HepG2 (cell line): ENCODE data around the gene CMC1. TPM values are rescaled to one million over a fixed set of nuclear protein-coding genes. Genes with fewer than 3 reads are reported as not detected.
A peak's percentile ranks its signal among the peaks of the same experiment; 100 is the strongest.

ENCODE experiments used
- GTF3A ChIP-seq: sonication (generic); formaldehyde crosslinking; conservative IDR thresholded peaks from 2 replicates; pipeline ENCODE4 v1.4.0; 2020; ENCODE audit warnings: mild to moderate bottlenecking, missing genetic modification reagents
- HDAC1 ChIP-seq: sonication (generic); formaldehyde crosslinking; IDR thresholded peaks from 2 replicates; pipeline ENCODE4 v1.5.1; 2020; ENCODE audit warnings: mild to moderate bottlenecking, missing genetic modification reagents
- JDP2 ChIP-seq: sonication (generic); formaldehyde crosslinking; IDR thresholded peaks from 2 replicates; pipeline ENCODE4 v1.8.1; 2022; ENCODE audit warnings: missing genetic modification reagents, borderline replicate concordance
- KDM5B ChIP-seq: sonication (generic); formaldehyde crosslinking; IDR thresholded peaks from 2 replicates; pipeline ENCODE4 v1.4.0; 2020; ENCODE audit warnings: missing genetic modification reagents, mild to moderate bottlenecking, borderline replicate concordance
- MIER3 ChIP-seq: IDR thresholded peaks from 2 replicates; pipeline ENCODE4 v1.6.1; 2016; ENCODE audit warnings: missing compliant biosample characterization, borderline replicate concordance
- RBM39 ChIP-seq: fragments of 200-400 bp; formaldehyde crosslinking; IDR thresholded peaks from one replicate; pipeline ENCODE4 v1.6.1; 2018; ENCODE audit warnings: antibody characterized with exemption, mild to moderate bottlenecking, low read depth, low read length; ENCODE audit not compliant: poor library complexity, severe bottlenecking
- RFX1 ChIP-seq: fragments of 450-650 bp; IDR thresholded peaks from 2 replicates; pipeline ENCODE4 v1.6.1; 2017
- ZNF17 ChIP-seq: sonication (generic); formaldehyde crosslinking; IDR thresholded peaks from 2 replicates; pipeline ENCODE4 v1.5.0; 2020; ENCODE audit warnings: mild to moderate bottlenecking, missing genetic modification reagents
- ZNF430 ChIP-seq: sonication (generic); formaldehyde crosslinking; IDR thresholded peaks from 2 replicates; pipeline ENCODE4 v1.9.0; 2021; ENCODE audit warnings: mild to moderate bottlenecking, missing genetic modification reagents
- ZNF547 ChIP-seq: sonication (generic); formaldehyde crosslinking; IDR thresholded peaks from 2 replicates; pipeline ENCODE4 v1.5.1; 2020; ENCODE audit warnings: mild to moderate bottlenecking, missing genetic modification reagents
- ZNF724P ChIP-seq: sonication (generic); formaldehyde crosslinking; IDR thresholded peaks from 2 replicates; pipeline ENCODE4 v1.8.0; 2022; ENCODE audit warnings: missing genetic modification reagents, borderline replicate concordance
- ZSCAN12 ChIP-seq: sonication (generic); formaldehyde crosslinking; IDR thresholded peaks from 2 replicates; pipeline ENCODE4 v1.9.0; 2021; ENCODE audit warnings: mild to moderate bottlenecking, missing genetic modification reagents
- polyA plus RNA-seq, 8 experiments: library from polyadenylated mRNA; depleted of rRNA in 3 of 8; stranded (reverse) in 7 of 8; unstranded in 1 of 8; fragments of >200 nt; fragmentation: Illumina TruSeq in 4 of 8; extraction: Trizol in 4 of 8; gene quantifications; 2 replicates each; pipeline versions ENCODE4 v1.2.1 to v1.2.3, GENCODE V29; 2011 to 2016; ENCODE audit warnings: low read depth in 4 of 8, missing spikeins in 1 of 8, mixed read lengths in 1 of 8; ENCODE audit not compliant: insufficient read depth in 1 of 8
- total RNA-seq, 5 experiments: library from RNA; depleted of rRNA; stranded (reverse); fragments of >200 nt; fragmentation: Illumina TruSeq; extraction: Trizol; gene quantifications; 2 replicates each; pipeline ENCODE4 v1.2.3, GENCODE V29; 2016; ENCODE audit warnings: low read depth in 1 of 5
- TF ChIP-seq, protein P1 (sequence below): sonication (generic); formaldehyde crosslinking; IDR thresholded peaks from 2 replicates; pipeline ENCODE4 v1.5.0; 2020; ENCODE audit warnings: mild to moderate bottlenecking, missing genetic modification reagents, moderate library complexity
- TF ChIP-seq, protein P2 (sequence below), 2 experiments: IDR thresholded peaks; 2 replicates each; pipeline ENCODE4 v1.6.1; 2011 to 2012; ENCODE audit warnings: low read length in 2 of 2, borderline replicate concordance in 1 of 2, low read depth in 1 of 2, mild to moderate bottlenecking in 1 of 2, moderate library complexity in 1 of 2
- TF ChIP-seq, protein P3 (sequence below): IDR thresholded peaks from 2 replicates; pipeline ENCODE4 v1.6.1; 2012; ENCODE audit warnings: inconsistent platforms
- TF ChIP-seq, protein P4 (sequence below): sonication (generic); formaldehyde crosslinking; IDR thresholded peaks from 2 replicates; pipeline ENCODE4 v1.4.0; 2020; ENCODE audit warnings: mild to moderate bottlenecking, missing genetic modification reagents, borderline replicate concordance

Gene CMC1
- total and polyA plus RNA-seq, 2 of the 13 experiments (the other 11 are each of a cell fraction or from before 2014, with no cell fraction given): 22.1 to 29.5 TPM

DNA sequence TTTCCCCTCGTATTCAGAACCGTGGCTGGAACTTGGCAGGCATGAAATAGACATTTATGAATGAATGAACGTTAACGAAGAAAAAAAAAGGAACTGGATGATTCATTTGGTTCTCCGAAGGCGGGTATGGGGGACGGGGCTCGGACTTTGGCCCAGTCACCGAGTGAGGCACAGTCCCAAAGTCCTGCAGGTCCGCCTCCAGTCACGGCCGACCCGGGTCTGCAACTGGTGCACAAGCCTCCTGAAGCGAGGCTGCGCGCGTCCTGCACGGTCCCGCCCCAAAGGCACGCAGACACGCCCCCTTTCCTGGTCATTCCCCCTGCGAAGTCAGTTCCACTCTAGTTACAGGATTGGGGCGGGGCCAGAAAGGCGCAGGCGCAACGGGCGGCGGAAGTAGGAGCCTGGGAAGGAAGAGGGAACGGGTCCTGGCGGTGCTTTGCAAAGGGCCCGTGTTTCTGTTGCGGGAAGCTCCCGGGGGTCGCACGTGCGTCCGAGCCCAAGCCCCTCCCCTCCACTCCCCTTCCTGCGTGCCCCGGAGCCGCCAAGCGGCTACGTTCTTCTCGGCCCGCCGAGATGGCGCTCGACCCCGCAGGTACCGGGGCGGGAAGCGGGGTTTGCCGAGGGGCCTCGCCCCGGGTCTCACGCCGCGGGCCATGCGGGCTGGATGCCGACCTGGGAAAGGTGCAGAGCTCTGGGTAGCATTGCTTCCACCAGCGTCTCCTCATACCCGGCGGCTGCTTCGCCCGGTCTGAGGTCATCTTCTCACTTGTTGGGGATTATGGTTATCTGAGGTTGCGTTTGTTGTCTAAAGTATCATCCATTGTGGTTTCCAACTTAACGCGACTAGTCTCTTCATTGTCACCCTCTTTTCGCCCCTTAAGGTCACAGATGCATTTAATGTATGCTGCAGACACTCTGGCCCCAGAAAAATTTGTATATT, at the start of gene CMC1 (continued):
- TF ChIP-seq, protein P1, sequence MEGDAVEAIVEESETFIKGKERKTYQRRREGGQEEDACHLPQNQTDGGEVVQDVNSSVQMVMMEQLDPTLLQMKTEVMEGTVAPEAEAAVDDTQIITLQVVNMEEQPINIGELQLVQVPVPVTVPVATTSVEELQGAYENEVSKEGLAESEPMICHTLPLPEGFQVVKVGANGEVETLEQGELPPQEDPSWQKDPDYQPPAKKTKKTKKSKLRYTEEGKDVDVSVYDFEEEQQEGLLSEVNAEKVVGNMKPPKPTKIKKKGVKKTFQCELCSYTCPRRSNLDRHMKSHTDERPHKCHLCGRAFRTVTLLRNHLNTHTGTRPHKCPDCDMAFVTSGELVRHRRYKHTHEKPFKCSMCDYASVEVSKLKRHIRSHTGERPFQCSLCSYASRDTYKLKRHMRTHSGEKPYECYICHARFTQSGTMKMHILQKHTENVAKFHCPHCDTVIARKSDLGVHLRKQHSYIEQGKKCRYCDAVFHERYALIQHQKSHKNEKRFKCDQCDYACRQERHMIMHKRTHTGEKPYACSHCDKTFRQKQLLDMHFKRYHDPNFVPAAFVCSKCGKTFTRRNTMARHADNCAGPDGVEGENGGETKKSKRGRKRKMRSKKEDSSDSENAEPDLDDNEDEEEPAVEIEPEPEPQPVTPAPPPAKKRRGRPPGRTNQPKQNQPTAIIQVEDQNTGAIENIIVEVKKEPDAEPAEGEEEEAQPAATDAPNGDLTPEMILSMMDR (CRISPR knock-in tag): peak; percentile 42; the same call in 1 of the 2 replicates
- TF ChIP-seq ZSCAN12 (CRISPR knock-in tag) (0 out of 2 replicates have a peak, but pooled peaks have one; percentile 75), RBM39 (peak; percentile 88), JDP2 (CRISPR knock-in tag) (peak; percentile 32; the same call in 1 of the 2 replicates), ZNF17 (CRISPR knock-in tag) (0 out of 2 replicates have a peak, but pooled peaks have one; percentile 85), ZNF724P (CRISPR knock-in tag) (peak; percentile 62; the same call in 1 of the 2 replicates), GTF3A (CRISPR knock-in tag) (0 out of 2 replicates have a peak, but pooled peaks have one; percentile 13), RFX1 (no peak), MIER3 (CRISPR knock-in tag) (peak; percentile 87), ZNF547 (no peak; the same call in 1 of the 2 replicates), ZNF430 (CRISPR knock-in tag) (peak; percentile 38; the same call in 1 of the 2 replicates), KDM5B (CRISPR knock-in tag) (peak; percentile 98), HDAC1 (CRISPR knock-in tag) (peak; percentile 58)
- TF ChIP-seq, protein P2, sequence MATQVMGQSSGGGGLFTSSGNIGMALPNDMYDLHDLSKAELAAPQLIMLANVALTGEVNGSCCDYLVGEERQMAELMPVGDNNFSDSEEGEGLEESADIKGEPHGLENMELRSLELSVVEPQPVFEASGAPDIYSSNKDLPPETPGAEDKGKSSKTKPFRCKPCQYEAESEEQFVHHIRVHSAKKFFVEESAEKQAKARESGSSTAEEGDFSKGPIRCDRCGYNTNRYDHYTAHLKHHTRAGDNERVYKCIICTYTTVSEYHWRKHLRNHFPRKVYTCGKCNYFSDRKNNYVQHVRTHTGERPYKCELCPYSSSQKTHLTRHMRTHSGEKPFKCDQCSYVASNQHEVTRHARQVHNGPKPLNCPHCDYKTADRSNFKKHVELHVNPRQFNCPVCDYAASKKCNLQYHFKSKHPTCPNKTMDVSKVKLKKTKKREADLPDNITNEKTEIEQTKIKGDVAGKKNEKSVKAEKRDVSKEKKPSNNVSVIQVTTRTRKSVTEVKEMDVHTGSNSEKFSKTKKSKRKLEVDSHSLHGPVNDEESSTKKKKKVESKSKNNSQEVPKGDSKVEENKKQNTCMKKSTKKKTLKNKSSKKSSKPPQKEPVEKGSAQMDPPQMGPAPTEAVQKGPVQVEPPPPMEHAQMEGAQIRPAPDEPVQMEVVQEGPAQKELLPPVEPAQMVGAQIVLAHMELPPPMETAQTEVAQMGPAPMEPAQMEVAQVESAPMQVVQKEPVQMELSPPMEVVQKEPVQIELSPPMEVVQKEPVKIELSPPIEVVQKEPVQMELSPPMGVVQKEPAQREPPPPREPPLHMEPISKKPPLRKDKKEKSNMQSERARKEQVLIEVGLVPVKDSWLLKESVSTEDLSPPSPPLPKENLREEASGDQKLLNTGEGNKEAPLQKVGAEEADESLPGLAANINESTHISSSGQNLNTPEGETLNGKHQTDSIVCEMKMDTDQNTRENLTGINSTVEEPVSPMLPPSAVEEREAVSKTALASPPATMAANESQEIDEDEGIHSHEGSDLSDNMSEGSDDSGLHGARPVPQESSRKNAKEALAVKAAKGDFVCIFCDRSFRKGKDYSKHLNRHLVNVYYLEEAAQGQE (IDR thresholded peaks at IDR 0.05; ENCODE audit: borderline replicate concordance in 1 of 2, low read depth in 1 of 2, low read length in 2 of 2): peak in 1 of 2 experiments; percentile 52; a peak in 2 of 4 replicates
- TF ChIP-seq, protein P3, sequence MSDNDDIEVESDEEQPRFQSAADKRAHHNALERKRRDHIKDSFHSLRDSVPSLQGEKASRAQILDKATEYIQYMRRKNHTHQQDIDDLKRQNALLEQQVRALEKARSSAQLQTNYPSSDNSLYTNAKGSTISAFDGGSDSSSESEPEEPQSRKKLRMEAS: peak; percentile 94
- TF ChIP-seq, protein P4, sequence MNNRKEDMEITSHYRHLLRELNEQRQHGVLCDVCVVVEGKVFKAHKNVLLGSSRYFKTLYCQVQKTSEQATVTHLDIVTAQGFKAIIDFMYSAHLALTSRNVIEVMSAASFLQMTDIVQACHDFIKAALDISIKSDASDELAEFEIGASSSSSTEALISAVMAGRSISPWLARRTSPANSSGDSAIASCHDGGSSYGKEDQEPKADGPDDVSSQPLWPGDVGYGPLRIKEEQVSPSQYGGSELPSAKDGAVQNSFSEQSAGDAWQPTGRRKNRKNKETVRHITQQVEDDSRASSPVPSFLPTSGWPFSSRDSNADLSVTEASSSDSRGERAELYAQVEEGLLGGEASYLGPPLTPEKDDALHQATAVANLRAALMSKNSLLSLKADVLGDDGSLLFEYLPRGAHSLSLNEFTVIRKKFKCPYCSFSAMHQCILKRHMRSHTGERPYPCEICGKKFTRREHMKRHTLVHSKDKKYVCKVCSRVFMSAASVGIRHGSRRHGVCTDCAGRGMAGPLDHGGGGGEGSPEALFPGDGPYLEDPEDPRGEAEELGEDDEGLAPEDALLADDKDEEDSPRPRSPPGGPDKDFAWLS (CRISPR knock-in tag): peak; percentile 58; the same call in 1 of the 2 replicates
